Esophagus squamous epithelium (tissue), 4 donors: Measurements from ENCODE around the gene SOX6.

ENCODE experiments used
- CTCF ChIP-seq, 6 experiments: fragments of 450-650 bp in 4 of 6; fragments of 200-600 bp in 2 of 6; sonication (generic) in 2 of 6; IDR thresholded peaks; one replicate each; pipeline ENCODE4 v1.5.1; 2016 to 2019; ENCODE audit warnings: antibody characterized with exemption in 6 of 6, mild to moderate bottlenecking in 4 of 6, moderate library complexity in 4 of 6
- POLR2A ChIP-seq, 4 donors: fragments of 450-650 bp; IDR thresholded peaks; one replicate each; pipeline ENCODE4 v1.6.1; 2017; ENCODE audit warnings: antibody characterized with exemption in 4 of 4, mild to moderate bottlenecking in 4 of 4, moderate library complexity in 3 of 4

- TF ChIP-seq CTCF (IDR thresholded peaks at IDR 0.05): no peak
- no peak for TF ChIP-seq POLR2A (IDR thresholded peaks at IDR 0.05)
Observed at GRCh38 chr11:16166571-16166970, 189.8 kb downstream of the SOX6 start.
